Measurements from ENCODE around the gene NUBP1.

The NUBP1 gene

DNA sequence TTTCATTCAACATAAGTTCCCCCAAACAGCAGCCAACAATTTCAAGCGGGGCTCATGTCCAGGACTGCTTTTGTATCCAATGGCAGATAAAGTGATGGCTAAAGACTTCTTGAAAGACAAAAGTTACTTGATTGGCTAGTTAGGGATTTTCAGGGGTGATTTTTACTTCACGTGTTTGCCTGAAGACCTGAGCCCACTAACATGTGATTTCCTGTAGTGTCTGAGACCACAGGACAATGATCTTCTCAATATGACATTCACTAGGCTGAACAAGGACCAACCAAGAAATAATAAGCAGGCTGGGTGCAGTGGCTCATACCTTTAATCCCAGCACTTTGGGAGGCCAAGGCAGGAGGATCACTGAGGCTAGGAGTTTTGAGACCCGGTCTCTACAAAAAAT lies 64.6 kb downstream of the NUBP1 start:
- in situ Hi-C loops (cut with MboI; ENCODE audit: low sequenced_read_pairs, unreplicated experiment), result no loop called here
- DNase-seq (ENCODE audit: low spot score), result no peak
- TF ChIP-seq CTCF (IDR thresholded peaks at IDR 0.05; ENCODE audit: borderline replicate concordance, control extremely low read depth, extremely low read depth, insufficient read depth, missing control alignments), result no peak

DNA sequence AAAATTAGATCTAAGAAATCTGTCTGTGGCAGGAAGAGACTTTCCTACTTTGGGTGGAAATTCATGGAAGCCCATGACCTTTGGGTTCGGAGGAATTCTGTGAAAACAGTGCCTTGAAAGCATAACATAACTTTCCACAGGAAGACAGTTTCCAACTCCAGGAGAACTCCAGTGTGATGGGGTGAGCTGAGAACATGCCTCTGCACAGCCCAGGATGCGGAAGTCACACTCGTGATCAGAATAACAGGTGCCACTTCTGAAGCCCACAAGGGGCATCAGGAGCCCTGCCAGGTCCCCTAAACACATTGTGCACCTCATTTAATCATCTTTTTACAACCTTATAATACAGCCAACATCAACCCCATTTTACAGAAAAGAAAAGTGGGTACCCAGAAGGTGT lies 65.2 kb downstream of the NUBP1 start:
- no peak for TF ChIP-seq CTCF (IDR thresholded peaks at IDR 0.05; ENCODE audit: borderline replicate concordance, control extremely low read depth, extremely low read depth, insufficient read depth, missing control alignments)
- in situ Hi-C loops (cut with MboI; ENCODE audit: low sequenced_read_pairs, unreplicated experiment), result no loop called here
- no peak for DNase-seq (ENCODE audit: low spot score)

DNA sequence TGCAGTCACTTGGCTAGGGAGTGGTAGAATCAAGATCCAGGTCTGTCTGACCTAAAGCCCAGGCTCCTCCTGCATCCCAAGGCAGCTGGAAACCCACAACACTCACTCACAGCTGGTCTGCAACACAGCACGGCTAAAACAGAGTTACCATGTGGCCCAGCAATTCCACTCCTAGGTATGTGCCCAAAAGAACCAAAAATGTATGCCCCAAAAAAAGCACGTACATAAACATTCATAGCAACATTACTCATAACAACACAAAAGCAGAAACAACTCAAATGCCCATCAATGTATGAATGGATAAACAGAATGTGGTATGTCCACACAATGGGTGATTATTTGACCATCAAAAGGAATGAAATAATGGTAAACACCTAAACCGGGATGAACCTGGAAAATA lies 66.1 kb downstream of the NUBP1 start:
- in situ Hi-C loops (cut with MboI; ENCODE audit: low sequenced_read_pairs, unreplicated experiment), result no loop called here
- DNase-seq (ENCODE audit: low spot score), result no peak
- TF ChIP-seq CTCF (IDR thresholded peaks at IDR 0.05; ENCODE audit: borderline replicate concordance, control extremely low read depth, extremely low read depth, insufficient read depth, missing control alignments), result no peak

- DNase-seq (ENCODE audit: low spot score), result no peak
- no peak for TF ChIP-seq CTCF (IDR thresholded peaks at IDR 0.05; ENCODE audit: borderline replicate concordance, control extremely low read depth, extremely low read depth, insufficient read depth, missing control alignments)
- in situ Hi-C loops (cut with MboI; ENCODE audit: low sequenced_read_pairs, unreplicated experiment), result no loop called here
Observed at GRCh38 chr16:10812312-10813098, 68.9 kb downstream of the NUBP1 start.

DNA sequence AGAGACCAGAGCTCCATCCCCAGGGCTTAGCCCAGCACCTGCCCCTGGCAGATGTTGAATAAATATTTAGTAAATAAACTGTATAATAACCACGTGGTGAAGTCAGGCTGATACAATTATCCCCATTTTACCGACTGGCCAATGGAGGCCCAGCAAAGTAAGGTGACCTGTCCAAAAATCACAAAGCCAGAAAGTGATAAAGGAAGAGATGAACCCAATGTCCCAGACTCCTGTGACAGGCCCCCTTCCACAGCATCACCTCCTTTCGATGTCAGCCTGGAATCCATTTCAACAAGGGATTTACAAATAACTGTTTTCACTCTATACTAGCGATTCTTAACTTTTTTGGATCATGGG lies 69.4 kb downstream of the NUBP1 start:
- no peak for DNase-seq (ENCODE audit: low spot score)
- in situ Hi-C loops (cut with MboI; ENCODE audit: low sequenced_read_pairs, unreplicated experiment), result no loop called here
- TF ChIP-seq CTCF (IDR thresholded peaks at IDR 0.05; ENCODE audit: borderline replicate concordance, control extremely low read depth, extremely low read depth, insufficient read depth, missing control alignments), result no peak

- TF ChIP-seq CTCF (IDR thresholded peaks at IDR 0.05; ENCODE audit: borderline replicate concordance, control extremely low read depth, extremely low read depth, insufficient read depth, missing control alignments), result no peak
- DNase-seq (ENCODE audit: low spot score), result no peak
- in situ Hi-C loops (cut with MboI; ENCODE audit: low sequenced_read_pairs, unreplicated experiment), result no loop called here
Observed at GRCh38 chr16:10817514-10817913, 73.9 kb downstream of the NUBP1 start.

Data from GM13976 (cell line).